GM19452 (cell line): ENCODE data around the gene MRPL34.

Source experiments
- ATAC-seq: cut with Tn5 transposase; IDR thresholded peaks from one replicate; pipeline ENCODE4 v1.9.1; 2021; ENCODE audit not compliant: unreplicated experiment

MRPL34 gene

GRCh38 chr19:17327654-17328516 is 22.2 kb downstream of the MRPL34 start:
- no peak for ATAC-seq

DNA sequence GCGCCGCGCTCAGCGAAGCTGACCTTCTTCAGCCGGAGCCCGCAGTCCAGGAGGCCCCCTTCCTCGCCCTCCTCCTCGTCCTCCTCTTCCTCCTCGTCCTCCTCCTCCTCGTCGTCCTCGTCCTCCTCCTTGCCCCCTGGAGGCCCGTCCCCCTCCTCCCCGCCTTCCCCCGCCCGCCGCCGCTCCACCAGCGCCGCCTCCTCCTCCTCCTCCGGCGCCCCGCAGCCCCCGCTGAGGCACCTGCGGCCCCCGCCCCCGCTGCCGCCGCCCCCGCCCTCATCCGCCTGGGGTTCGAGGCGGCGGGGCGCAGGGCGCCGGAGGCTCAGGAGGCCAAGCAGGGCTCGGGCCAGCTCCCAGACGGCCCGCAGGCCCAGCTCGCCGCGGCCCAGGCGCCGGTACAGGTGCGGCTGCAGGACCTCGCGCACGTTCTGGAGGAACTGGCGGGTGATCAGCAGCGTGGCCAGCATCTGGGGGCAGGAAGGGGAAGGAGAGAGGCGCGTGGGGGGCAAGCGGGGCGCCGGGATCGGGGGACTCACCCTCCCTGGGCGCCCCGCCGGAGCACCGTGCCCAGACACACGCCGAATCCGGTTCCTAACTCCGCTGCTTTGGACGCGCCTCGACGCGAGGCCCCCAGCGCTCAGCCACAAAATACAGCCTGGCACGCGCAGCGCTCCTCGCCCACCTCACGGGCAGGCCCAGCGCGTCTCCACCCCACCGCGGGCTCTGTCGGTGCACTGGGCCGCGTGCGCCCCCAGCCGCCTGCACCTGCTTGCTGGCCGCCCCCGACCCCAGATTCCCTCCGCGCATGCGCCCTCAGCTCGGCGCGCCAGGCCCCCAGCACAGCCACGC is 23.1 kb downstream of the MRPL34 start:
- no peak for ATAC-seq

DNA sequence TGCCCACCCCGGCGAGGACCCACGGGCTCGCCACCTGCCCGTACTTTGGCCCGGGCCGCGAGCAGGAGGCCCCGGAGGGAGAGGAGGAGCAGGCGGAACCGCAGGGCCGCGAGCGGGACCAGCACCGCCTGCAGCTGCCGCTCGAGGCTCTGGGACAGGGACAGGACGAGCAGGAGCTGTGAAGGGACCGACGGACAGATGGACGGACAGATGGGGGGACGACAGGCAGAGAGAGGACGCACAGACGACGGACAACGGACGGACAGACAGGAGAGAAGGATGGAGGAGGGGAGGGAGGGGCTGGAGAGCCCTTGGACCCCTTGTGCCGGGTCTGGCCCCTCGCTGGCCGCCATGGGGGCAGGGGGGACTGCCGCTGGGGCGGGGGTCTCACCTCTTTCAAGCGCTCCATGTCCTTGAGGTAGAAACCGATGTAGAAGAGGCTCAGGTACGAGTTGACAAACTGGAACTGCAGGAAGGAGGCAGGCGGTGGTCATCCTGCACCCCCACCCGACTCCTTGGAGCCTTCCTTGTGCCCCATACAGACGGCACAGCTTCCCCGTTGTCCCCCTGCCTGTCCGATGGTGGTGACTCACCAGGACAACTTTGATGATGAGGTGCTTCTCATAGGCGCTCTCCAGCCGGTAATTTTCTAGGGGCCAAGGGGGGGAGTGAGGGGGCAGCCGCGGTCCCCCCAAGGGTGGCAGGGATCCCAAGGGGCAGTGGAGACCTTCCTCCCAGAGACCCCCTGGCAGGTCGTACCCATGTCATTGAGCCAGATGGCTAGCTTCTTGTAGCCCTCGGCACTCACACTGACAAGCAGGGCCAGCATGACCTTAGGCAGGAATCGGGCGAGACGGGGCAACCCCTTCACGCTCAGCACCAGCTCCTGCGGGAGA is 23.9 kb downstream of the MRPL34 start:
- ATAC-seq = no peak

DNA sequence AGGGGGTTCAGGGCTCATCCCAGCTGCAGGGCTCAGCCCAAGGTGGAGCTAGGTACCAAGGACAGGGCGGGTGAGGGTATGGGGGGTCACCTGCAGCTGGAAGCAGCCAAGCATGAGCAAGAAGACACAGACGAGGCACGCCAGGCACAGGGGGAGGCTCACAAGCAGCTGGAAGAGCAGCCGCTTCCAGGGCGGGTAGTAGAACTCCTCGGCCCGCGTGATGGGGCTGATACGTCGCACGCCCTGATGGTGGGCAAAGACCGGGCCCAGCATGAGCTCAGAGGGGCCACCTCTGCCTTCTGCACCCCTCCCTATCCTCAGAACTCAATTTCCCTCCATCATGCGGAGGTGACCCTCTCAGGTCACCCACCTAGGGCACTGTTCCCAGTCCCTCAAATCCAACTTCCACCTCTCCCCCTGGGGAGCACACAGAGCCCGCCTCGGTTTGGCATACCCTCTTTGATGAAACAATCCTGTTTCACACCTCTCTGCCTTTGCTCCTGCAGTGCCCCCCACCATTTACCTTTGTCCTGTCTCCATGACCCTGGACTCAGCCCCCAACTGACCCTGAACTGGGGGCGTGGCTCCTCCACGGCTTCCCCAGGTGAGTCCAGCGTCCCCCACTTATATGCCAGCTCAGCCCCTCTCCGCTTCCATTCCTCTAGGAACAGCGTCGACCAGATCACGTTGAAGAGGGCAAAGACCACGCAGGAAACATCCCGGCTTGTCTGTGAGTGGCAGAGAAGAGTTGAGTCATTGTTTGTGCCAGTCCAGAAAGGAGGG is 24.8 kb downstream of the MRPL34 start:
- ATAC-seq = no peak

- no peak for ATAC-seq
These were observed 25.4 kb downstream of the MRPL34 start for GRCh38 chr19:17331045-17331558.

DNA sequence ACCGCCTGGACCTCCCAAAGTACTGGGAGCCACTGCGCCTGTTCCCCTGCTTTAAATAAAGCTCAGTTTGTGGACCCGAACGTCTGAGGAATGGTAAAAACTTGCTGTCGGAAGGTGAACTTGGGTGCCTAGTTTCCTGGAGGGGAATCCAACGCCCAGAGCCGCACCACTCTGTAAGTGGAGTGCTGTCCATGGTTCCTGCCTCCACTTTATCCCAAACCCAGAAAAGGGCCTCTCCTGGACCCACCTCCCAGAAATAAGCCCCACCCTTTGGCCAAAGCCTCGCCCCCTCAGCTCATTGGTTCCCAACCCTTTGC is 26.6 kb downstream of the MRPL34 start:
- no peak for ATAC-seq

- ATAC-seq = no peak
These were observed 27.3 kb downstream of the MRPL34 start for GRCh38 chr19:17332677-17333581.

- no peak for ATAC-seq
These were observed 28.1 kb downstream of the MRPL34 start for GRCh38 chr19:17333611-17334413.

- ATAC-seq = peak; percentile 43
These were observed 29.0 kb downstream of the MRPL34 start, which contains the start of gene ANO8 for GRCh38 chr19:17334414-17335409. TSS of gene ANO8 (minus strand) at chr19:17334855. CDS start at chr19:17334670, 185 bp downstream.

- no peak for ATAC-seq
These were observed 29.9 kb downstream of the MRPL34 start for GRCh38 chr19:17335575-17335974.

DNA sequence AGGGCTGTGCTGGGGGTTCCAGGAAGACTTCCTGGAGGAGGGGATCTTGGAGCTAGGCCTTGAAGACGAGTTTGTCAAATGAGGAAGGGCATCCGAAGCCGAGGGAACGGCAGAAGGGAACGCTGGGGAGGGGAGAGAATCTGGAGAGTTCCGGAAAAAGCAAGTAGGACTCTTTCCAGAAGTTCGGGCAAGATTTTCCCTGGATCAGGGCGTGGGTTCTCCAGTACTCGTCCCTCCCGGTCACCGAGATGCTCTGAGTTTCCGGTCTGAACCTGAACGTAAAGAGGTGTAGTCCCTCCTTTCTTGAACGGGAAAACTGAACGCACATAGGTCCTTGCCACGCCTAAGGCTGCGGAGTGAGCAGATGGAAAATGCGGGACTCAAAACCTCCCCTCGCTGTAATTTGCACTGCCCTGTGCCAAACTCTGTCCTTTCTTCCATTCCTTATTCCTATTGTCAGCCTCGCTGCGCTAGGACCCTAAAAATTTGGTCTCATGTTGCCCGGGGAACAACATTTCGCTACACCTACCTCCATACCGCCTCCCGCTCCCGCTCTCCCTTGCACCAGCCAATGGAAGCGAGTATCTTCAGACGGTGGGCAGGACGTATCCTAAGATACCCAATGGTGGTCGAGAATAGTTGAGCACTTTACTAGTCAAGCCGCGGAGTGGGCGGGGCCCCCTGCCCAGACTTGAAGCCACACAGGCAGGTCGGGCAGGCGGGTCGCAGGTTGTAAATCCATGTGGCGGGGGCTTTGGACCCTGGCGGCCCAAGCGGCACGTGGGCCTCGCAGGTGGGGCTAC is 31.4 kb downstream of the MRPL34 start, which contains the start of gene GTPBP3:
Gene GTPBP3 (plus strand): TSS at position 682 of the 803 bp plus-strand sequence. CDS start 59 bp downstream, at position 741.
- ATAC-seq = peak; percentile 72

DNA sequence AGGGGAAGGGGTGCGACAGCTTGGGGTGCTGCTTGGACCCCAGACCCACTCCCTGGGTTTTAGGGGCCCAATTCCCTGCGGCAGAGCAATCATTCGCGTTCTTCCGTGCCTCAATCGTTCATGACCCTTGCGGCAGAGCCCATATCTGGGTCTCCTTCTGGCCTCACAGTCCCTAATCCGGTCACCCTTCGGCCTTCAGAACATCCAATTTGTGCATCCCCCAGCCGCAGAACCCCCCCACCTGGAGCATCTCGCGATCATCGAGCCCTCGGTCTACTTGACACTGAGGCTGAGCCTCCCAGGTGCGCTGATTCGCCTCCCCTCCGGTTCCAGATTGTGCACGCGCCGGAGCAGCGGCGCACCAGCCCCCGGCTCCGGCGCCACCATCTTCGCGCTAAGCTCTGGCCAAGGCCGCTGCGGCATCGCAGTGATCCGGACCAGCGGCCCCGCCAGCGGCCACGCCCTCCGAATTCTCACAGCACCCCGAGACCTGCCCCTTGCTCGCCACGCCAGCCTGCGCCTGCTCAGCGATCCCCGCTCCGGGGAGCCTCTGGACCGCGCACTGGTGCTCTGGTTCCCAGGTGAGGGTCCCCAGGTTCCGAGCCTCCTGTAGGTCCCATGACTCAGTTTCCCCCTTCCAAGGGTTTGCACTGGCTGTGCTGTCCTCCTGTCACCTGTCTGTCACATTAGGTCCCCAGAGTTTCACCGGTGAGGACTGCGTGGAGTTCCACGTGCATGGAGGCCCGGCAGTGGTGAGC is 32.2 kb downstream of the MRPL34 start:
- no peak for ATAC-seq

DNA sequence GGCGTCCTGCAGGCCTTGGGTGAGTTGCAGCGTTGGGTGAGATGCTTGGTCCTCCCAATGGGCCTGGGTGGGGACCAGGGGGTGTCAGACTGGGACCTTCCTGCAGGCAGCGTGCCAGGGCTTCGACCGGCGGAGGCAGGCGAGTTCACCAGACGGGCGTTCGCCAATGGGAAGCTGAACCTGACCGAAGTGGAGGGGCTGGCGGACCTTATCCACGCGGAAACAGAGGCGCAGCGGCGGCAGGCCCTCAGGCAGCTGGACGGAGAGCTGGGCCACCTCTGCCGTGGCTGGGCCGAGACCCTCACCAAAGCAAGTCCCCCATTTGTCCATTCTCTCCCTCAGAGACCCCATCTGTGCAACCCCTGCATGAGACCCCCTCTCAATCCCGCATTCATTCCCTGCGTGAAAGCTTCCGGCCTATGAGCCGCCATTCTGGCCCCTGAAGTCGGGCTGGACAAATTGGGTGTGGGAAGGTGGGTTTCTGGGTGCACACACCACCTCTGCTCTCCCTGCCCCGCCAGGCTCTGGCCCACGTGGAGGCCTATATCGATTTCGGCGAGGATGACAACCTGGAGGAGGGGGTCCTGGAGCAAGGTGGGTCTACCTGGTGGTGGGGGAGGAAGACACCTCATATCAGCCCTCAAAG is 32.9 kb downstream of the MRPL34 start:
- no peak for ATAC-seq

DNA sequence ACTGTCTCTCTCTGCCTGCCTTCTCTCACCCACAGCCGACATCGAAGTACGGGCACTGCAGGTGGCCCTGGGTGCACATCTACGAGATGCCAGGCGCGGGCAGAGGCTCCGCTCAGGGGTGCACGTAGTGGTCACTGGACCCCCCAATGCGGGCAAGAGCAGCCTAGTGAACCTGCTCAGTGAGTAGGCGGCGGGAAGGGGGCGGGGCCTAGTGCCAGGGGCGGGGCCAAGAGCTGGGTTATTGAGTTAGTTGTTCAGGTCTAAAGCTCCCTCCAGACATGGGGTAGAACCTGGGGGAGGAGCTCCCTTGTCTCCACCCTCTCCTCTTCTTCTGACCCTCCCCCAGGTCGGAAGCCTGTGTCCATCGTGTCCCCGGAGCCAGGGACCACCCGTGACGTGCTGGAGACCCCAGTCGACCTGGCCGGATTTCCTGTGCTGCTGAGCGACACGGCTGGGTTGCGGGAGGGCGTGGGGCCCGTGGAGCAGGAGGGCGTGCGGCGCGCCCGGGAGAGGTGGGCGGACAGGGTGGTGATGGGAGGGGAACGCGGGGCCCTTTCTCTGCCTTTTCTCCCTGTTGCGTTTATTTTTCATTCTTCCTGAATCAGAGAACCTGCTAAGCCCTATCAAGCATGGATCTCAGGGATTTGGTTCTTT is 33.5 kb downstream of the MRPL34 start:
- ATAC-seq = no peak
